ENCODE measurements around the gene TMEM209.
A peak's percentile ranks its signal among the peaks of the same experiment; 100 is the strongest.
"Not testable (repeated sequence)": the region's sequence is repeated elsewhere in the genome, so short reads cannot be mapped to it uniquely, and the experiment has no call there.

TMEM209 gene

GRCh38 chr7:130205084-130205947 lies at the start of gene TMEM209:
Gene TMEM209, minus strand, starts transcription at chr7:130205406. Its CDS starts 31 bp downstream, at chr7:130205375.
- peak; percentile 81 to 90 for DNase-seq (ENCODE audit: low read depth in 2 of 2)

GRCh38 chr7:130254555-130254954 lies 49.3 kb upstream of the TMEM209 start:
- no peak for DNase-seq (ENCODE audit: low read depth in 2 of 2)

GRCh38 chr7:130249626-130250025 lies 44.4 kb upstream of the TMEM209 start:
- not testable (repeated sequence) for DNase-seq (ENCODE audit: low read depth in 2 of 2)

- DNase-seq (ENCODE audit: low read depth in 2 of 2): not testable (repeated sequence)
Observed at GRCh38 chr7:130248842-130249241, 43.6 kb upstream of the TMEM209 start.

GRCh38 chr7:130246491-130246890 lies 41.3 kb upstream of the TMEM209 start:
- DNase-seq (ENCODE audit: low read depth in 2 of 2): not testable (repeated sequence)

- DNase-seq (ENCODE audit: low read depth in 2 of 2): not testable (repeated sequence)
Observed at GRCh38 chr7:130243486-130243885, 38.3 kb upstream of the TMEM209 start.

GRCh38 chr7:130242198-130243014 lies 37.2 kb upstream of the TMEM209 start:
- DNase-seq (ENCODE audit: low read depth in 2 of 2): peak; percentile 3 to 10

GRCh38 chr7:130240240-130240639 lies 35.0 kb upstream of the TMEM209 start:
- DNase-seq (ENCODE audit: low read depth in 2 of 2): no peak

- not testable (repeated sequence) for DNase-seq (ENCODE audit: low read depth in 2 of 2)
Observed at GRCh38 chr7:130236361-130236760, 31.2 kb upstream of the TMEM209 start.

- no peak for DNase-seq (ENCODE audit: low read depth in 2 of 2)
Observed at GRCh38 chr7:130234078-130234477, 28.9 kb upstream of the TMEM209 start.

GRCh38 chr7:130232209-130232608 lies 27.0 kb upstream of the TMEM209 start:
- no peak for DNase-seq (ENCODE audit: low read depth in 2 of 2)

GRCh38 chr7:130231792-130232191 lies 26.6 kb upstream of the TMEM209 start:
- DNase-seq (ENCODE audit: low read depth in 2 of 2): no peak

- not testable (repeated sequence) for DNase-seq (ENCODE audit: low read depth in 2 of 2)
Observed at GRCh38 chr7:130229981-130230380, 24.8 kb upstream of the TMEM209 start.

GRCh38 chr7:130228840-130229502 lies 23.8 kb upstream of the TMEM209 start:
- DNase-seq (ENCODE audit: low read depth in 2 of 2): no peak

GRCh38 chr7:130227883-130228575 lies 22.8 kb upstream of the TMEM209 start:
- DNase-seq (ENCODE audit: low read depth in 2 of 2): no peak

- DNase-seq (ENCODE audit: low read depth in 2 of 2): no peak
Observed at GRCh38 chr7:130226333-130226732, 21.1 kb upstream of the TMEM209 start.

GRCh38 chr7:130224923-130225322 lies 19.7 kb upstream of the TMEM209 start:
- not testable (repeated sequence) for DNase-seq (ENCODE audit: low read depth in 2 of 2)

GRCh38 chr7:130224210-130224609 lies 19.0 kb upstream of the TMEM209 start:
- DNase-seq (ENCODE audit: low read depth in 2 of 2): no peak

GRCh38 chr7:130223646-130224045 lies 18.4 kb upstream of the TMEM209 start:
- no peak for DNase-seq (ENCODE audit: low read depth in 2 of 2)

GRCh38 chr7:130221746-130222145 lies 16.5 kb upstream of the TMEM209 start:
- DNase-seq (ENCODE audit: low read depth in 2 of 2): no peak

GRCh38 chr7:130219871-130220270 lies 14.7 kb upstream of the TMEM209 start:
- no peak for DNase-seq (ENCODE audit: low read depth in 2 of 2)

Data from stimulated activated CD8-positive, alpha-beta memory T cell treated with anti-CD3 and anti-CD28 coated beads, Interleukin-15, amount 100 ng/mL, for 4 hours (primary cell).